DMS 273 (cell line): ENCODE data around the gene SYT1.

Experiments
- DNase-seq: peaks from one replicate; lab custom pipeline; 2025; ENCODE audit not compliant: unreplicated experiment; lab: John Stamatoyannopoulos, UW

Gene SYT1

DNA sequence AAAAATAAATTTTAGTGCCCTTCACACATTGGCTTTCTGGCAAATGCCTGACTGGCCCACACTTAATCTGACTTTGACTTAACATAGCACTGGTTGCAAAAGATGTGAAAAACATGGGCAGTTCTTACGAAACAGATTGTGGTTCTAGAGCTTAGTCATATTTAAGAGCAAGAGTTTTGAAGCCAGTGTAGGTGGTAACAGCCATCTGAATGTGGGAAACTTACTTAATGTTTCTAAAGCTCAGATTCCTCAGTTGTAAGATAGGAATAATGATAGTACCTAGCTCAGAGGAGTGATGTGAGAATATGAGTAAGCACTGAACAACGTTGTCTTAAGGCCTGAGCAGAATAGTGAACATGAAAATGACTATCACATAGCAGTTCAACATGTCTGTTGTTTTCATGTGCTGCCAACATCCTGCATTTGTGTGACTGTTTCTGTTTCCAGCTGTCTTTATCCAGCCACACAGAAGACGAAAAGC, 262.7 kb downstream of the SYT1 start:
- no peak for DNase-seq

- DNase-seq = no peak
Measured at GRCh38 chr12:79128956-79129355, 264.4 kb downstream of the SYT1 start.

DNA sequence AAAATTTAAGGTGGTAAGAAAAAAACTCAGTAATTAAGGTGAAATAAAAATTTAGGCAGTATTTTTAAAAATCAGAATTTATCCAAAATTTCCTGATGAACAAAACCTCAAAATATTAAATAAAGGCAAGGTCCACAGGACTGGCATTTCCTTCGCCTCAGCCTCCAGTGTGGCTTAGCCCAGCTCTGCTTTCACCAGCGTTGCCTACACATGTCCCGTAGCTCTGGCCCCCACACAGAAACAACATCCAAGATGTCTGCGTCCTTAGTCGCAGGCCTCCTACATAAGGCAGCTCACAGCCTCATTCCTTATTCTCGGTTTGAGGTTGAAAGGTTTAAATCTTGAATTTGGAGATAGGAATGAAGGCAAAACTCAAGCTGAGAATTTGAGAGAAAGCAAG, 274.3 kb downstream of the SYT1 start:
- no peak for DNase-seq

DNA sequence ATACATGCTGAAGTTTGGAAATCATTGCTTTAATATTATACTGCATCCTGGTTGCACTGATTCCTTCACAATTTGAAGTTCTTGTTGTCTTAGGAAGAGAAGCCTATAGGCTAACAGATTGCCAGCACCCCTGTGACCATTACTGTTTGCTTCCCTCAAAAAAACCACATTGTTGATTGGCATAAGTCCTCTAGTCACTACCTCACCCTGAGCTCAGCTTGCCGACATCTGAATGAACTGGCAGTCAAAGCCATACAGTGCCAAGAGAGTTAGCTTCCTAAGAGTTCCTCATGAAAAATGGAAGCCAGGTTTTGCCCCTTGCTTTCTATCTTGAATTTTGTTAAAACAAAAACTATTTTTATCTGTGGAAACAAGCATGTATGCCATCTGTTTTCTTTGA, 276.1 kb downstream of the SYT1 start:
- no peak for DNase-seq

- DNase-seq = peak; percentile 2
Measured at GRCh38 chr12:79141776-79142175, 277.2 kb downstream of the SYT1 start.

- no peak for DNase-seq
Measured at GRCh38 chr12:79143803-79144202, 279.2 kb downstream of the SYT1 start.

DNA sequence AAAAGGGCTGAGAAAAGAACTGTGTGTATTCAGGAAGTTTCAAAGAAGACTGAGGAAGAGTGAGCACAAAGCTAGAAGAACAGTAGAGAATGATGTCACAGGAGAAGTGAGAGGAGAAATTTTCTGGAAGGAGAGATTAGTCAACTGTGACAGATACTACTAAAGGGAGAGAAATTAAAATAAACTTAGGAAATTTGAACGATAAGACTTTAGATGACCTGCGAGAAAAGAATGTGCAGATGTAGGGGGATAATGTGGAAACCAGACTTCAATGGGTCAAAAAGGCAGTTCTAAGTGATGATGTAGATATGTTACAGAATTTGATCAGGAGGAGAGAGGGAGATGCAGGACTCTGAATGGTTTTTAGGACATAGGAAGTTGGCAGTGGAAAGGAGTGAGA, 287.4 kb downstream of the SYT1 start:
- DNase-seq = no peak

GRCh38 chr12:79155683-79156082, 291.1 kb downstream of the SYT1 start:
- no peak for DNase-seq

DNA sequence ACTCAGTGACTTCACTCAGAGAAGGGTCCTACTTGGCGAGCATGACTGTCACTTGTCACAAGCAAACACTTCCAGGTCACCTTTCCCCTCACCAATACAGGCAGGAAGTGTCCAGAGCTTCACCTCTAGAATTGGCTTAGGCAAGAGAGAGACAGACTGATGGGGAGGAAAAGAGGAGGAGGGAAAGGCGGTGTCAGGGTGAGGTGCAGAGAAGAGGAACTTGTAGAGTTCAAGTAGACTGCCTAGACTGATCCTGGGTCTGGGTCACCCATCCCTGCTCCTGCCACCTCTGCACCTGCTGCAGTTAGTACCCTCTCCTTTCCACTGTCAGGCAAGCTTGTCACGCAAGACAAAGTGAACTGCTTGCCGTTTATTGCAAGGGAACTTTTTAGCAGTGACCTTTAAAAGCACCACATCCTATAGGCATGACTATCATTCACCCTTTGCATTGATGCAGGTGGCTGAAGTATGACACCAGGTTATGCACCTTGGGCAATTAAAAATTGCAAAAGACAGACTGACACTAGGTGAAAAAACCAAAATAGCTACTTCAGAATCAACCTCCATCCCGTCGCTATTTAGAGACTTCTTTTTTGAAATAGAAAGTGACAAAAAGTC, 292.4 kb downstream of the SYT1 start:
- no peak for DNase-seq

DNA sequence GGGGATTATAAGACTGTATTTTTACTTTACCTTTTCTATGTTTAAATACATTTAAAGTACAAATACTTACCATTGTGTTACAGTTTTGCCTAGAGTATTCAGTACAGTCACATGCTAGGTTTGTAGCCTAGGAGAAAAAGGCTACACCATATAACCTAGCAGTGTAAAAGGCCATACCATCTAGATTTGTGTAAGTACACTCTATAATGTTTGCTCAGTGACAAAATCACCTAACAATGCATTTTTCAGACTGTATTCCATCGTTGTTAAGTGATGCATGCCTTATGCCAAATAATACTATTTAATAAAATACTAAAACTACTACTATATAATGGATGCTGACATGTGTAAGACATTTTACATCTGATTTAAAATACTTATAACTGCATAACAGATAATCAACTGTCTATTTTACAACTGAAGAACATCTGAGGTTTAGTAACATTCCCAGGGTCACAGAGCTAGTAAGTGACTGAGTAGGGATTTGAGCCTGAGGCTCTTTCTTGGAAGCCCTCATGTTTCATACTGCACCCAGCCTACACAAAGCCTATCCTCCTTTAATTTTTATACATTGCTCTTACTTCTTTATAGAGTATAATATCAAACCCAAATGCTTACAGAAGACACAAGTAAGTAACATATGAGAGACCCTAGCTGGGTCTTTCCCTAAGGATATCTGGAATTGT, 296.8 kb downstream of the SYT1 start:
- no peak for DNase-seq

- no peak for DNase-seq
Measured at GRCh38 chr12:79162147-79162772, 297.7 kb downstream of the SYT1 start.

GRCh38 chr12:79162948-79163347, 298.4 kb downstream of the SYT1 start:
- no peak for DNase-seq

- DNase-seq = no peak
Measured at GRCh38 chr12:79164890-79165289, 300.3 kb downstream of the SYT1 start.

DNA sequence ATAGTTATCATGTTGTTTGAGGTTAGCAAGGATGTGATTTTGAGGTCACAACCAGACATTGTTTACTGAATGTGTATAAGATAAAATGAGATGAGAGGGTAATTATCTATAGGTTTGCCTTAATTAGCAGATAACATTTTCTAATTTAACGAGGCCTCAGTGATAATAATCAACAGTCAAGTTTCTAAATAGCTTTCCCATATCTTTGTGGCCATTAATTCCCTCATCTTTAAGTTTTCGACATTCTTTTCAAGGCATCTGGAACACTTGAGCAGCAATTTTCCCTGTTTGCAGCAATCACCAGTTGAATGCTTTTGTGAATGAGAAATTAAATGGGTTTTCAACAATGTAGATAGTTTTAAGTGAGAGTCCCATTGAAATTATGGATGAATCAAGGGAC, 304.1 kb downstream of the SYT1 start:
- no peak for DNase-seq

DNA sequence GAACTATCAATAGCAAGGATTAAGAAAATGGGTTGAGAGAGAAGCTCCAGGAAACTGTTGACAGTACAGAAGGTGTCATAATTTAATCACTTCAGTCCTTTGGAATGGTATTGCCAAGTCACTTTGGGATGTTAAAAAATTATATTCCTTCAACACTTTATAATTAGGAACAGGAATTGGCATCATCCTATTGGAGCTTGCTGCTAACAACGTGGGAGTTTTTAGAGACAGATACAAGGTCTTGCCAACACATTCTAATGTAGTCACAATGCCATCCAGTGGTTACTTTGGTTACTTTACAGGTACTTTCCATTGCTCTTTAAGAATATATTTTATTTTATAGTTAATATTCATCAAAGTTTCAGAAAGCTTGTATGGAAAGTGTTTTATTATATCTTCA, 310.1 kb downstream of the SYT1 start:
- peak; percentile 27 for DNase-seq

GRCh38 chr12:79183003-79183402, 318.4 kb downstream of the SYT1 start:
- no peak for DNase-seq

DNA sequence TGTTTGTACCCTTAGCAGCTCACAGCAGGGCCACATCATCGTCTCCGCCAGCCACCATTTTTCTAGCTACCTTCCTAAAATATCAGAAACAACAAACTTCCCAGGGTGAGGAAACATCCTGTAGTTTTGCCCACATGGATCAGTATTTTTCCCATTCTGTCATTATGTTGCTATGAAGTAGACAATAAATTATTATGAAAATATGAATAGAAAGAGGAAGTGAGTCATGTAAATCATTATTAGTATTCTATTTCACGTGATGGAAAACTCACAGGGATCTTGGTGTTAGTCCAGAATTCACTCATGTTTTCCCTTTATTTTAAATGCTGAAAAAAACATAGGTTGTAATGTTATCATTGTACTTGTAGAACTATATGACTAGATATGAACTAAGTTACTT, 319.4 kb downstream of the SYT1 start:
- no peak for DNase-seq

DNA sequence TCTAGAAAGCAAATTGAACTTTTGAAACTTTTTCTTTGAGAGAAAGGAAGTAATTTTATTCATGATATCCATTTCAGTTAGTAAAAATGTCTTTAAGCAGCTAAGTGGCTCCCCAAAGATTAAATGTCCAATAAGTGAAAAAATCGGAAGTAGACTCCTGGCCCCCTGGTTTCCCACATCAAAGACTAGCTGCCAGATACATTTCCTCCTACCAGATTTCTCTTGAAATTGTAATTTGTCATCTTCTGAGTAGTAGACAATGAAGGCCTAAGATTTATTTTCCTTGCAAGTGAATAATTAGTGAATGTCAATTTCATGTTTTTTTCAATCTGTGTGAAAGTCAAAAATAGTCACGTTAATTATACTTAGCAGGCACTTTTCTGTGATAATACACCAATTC, 321.9 kb downstream of the SYT1 start:
- DNase-seq = no peak

DNA sequence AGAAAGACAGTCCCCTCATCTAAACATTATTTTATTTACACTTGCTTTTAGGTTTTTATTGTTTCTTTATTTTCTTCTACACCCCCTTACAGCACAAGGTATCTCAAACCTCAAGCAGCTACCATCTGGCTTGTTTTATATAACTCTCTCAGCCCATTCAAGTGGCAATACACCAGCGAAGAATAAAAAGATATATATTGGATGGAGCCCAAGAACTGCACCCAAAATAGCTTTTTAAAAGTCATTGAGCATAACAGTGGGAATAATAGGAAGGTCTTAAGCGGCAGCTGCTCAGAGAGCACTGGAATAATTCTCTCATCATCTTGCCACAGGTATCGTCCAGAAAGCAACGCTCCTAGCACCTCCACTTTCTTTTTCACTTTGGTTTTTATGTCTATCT, 322.5 kb downstream of the SYT1 start:
- DNase-seq = peak; percentile 8

DNA sequence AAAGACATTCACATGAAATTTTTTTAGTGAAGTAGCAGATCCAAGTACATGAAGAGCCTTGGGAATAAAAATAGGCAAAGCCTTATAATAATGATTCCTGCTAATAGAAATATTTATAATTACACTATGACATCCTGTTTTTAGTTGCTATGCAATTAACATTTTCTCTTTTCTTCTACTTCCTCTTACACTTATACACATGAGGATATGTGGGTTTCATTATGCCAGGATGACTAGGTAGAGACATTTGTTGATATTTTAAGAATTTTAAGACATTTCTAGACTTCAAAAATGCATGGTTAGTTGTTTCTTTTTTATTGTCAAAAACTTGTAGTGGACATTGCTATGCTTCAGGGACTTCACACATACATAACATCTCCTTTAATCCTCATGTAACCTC, 326.8 kb downstream of the SYT1 start:
- DNase-seq = no peak

DNA sequence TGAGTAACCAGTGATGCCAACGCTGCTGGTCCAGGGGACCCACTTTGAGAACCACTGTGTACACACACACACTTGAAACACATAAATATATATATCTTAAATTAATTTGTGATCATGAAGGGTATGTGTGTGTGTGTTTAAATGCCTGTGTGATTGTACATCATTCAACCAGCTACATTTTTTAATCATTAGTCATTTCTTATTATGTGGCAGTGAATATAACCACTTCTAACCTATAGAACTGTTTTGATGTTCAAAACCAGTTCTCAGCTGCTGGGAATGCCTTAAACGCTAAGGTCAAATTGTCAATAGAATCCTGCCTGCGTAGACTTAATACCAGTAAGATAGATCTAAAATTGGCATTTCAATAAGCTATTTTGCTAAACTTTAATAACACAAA, 330.0 kb downstream of the SYT1 start:
- DNase-seq = no peak

- no peak for DNase-seq
Measured at GRCh38 chr12:79199166-79199565, 334.6 kb downstream of the SYT1 start.
